Ovary (tissue), 9 donors: Measurements from ENCODE around the gene ZNF229. TPM values are rescaled to one million over a fixed set of nuclear protein-coding genes. Genes with fewer than 3 reads are reported as not detected.

Source experiments
- DNase-seq, 5 donors: peaks; one replicate each; pipeline ENCODE4 v3.0.0-alpha.2; 2019 to 2020
- H3K27ac ChIP-seq, 2 donors: fragments of 200-600 bp; one replicate each; pipeline versions ENCODE4 v1.5.1 to v1.8.0; 2019 to 2022
- H3K27me3 ChIP-seq: fragments of 200-600 bp; one replicate; pipeline ENCODE4 v1.8.0; 2022
- H3K36me3 ChIP-seq: fragments of 200-600 bp; sonication (generic); one replicate; pipeline ENCODE4 v1.5.1; 2019
- H3K4me1 ChIP-seq: one replicate; pipeline ENCODE4 v1.8.1; 2013; ENCODE audit warnings: mild to moderate bottlenecking, moderate library complexity; ENCODE audit not compliant: insufficient read depth
- H3K4me3 ChIP-seq: fragments of 200-600 bp; sonication (generic); one replicate; pipeline ENCODE4 v1.5.1; 2017
- H3K9me3 ChIP-seq, 2 donors: fragments of 200-600 bp in 1 of 2; sonication (generic) in 1 of 2; one replicate each; pipeline versions ENCODE4 v1.5.1 to v1.8.1; 2013 to 2019; ENCODE audit warnings: mild to moderate bottlenecking in 1 of 2, moderate library complexity in 1 of 2
- CTCF ChIP-seq, 3 donors: fragments of 450-650 bp in 2 of 3; fragments of 200-600 bp in 1 of 3; IDR thresholded peaks; one replicate each; pipeline versions ENCODE4 v1.5.1 to v1.8.0; 2016 to 2022; ENCODE audit warnings: antibody characterized with exemption in 3 of 3, mild to moderate bottlenecking in 1 of 3
- EP300 ChIP-seq: sonication (generic); formaldehyde crosslinking; IDR thresholded peaks from one replicate; pipeline ENCODE4 v1.6.1; 2017; ENCODE audit warnings: antibody characterized with exemption
- POLR2A ChIP-seq: fragments of 450-650 bp; IDR thresholded peaks from one replicate; pipeline ENCODE4 v1.6.1; 2017; ENCODE audit warnings: antibody characterized with exemption, mild to moderate bottlenecking, moderate library complexity
- WGBS, 3 donors: extraction: QIAGEN DNeasy Blood & Tissue Kit in 1 of 3; methylation state at CpG; one replicate each; pipeline versions ENCODE4 v1.1.5 to v1.1.7; 2013 to 2017; 5-methylcytosine and 5-hydroxymethylcytosine counted together
- intact Hi-C, 4 donors: fragments of 100-400 bp; cut with DNase I; formaldehyde crosslinking; loops; one replicate each; pipeline versions ENCODE4 v1.11.0 to v1.15.1; 2022 to 2023
- polyA plus RNA-seq, 2 donors: library from polyadenylated mRNA; stranded (reverse); fragments of 200-250 nt in 1 of 2; fragments of 350-450 nt in 1 of 2; fragmentation: Illumina TruSeq in 1 of 2; extraction: RNeasy Lipid Tissue Mini Kit (QIAGEN cat#74804) in 1 of 2; gene quantifications; one replicate each; pipeline ENCODE4 v1.2.3, GENCODE V29; 2013 to 2014
- total RNA-seq, 7 donors: library from RNA; depleted of rRNA in 2 of 7; stranded (reverse); fragments of >200 nt in 2 of 7; fragmentation: NEBNext Ultra II Directional in 3 of 7; extraction: Animal tissue kit (Norgen Biotek cat#: 25700) in 3 of 7; gene quantifications; one replicate each; pipeline versions ENCODE4 v1.1.0 to v1.2.4, GENCODE V29; 2016 to 2023
- donor health status: DM: no; HTN: no; CAD: no; lungs with moderate emphysema.
- donor health status: DM: no; HTN: no; CAD: no.
- donor health status: Bipolar disorder and iron deficiency.
- donor health status: DM: yes; HTN: yes; CAD: no.
- donor health status: DM: no; HTN: no; CAD: no.
- donor health status: DM: yes; HTN: yes; CAD: no.

ZNF229 gene
- total and polyA plus RNA-seq, 9 donors: 3.7 to 13.7 (median 8.2) TPM

GRCh38 chr19:44455100-44455499 lies 6.8 kb upstream of the ZNF229 start:
- intact Hi-C loops: no loop called here
- Histone ChIP-seq H3K4me1 (no peaks in the 10 kb centered on the region), H3K36me3 (no peaks in the 10 kb centered on the region), H3K27ac (no peak overlapping the region), H3K27me3 (no peaks in the 10 kb centered on the region), H3K4me3 (no peak overlapping the region), H3K9me3 (peaks cover 0 to 23% of the 10 kb centered on the region in 2 donors)
- no peak for DNase-seq
- WGBS, 3 donors: 46 to 73% (median 58%) methylated on average over 4 of the region's 4 CpGs
- TF ChIP-seq EP300 (no peak), POLR2A (no peak)

- Histone ChIP-seq H3K4me3 (no peak overlapping the region), H3K9me3 (peaks cover 0 to 20% of the 10 kb centered on the region in 2 donors), H3K4me1 (peaks cover 2% of the 10 kb centered on the region), H3K36me3 (no peaks in the 10 kb centered on the region), H3K27me3 (no peaks in the 10 kb centered on the region), H3K27ac (no peak overlapping the region)
- TF ChIP-seq EP300 (no peak), CTCF (IDR thresholded peaks at IDR 0.05) (no peak), POLR2A (no peak)
- WGBS, 3 donors: 87 to 92% (median 90%) methylated on average over 4 of the region's 4 CpGs
- no peak for DNase-seq
- intact Hi-C loops: no loop called here
Observed at GRCh38 chr19:44452367-44452766, 4.1 kb upstream of the ZNF229 start.

- Histone ChIP-seq H3K4me3 (no peak overlapping the region), H3K4me1 (peaks cover 2% of the 10 kb centered on the region), H3K9me3 (peaks cover 0 to 18% of the 10 kb centered on the region in 2 donors), H3K36me3 (no peaks in the 10 kb centered on the region), H3K27ac (no peak overlapping the region), H3K27me3 (no peaks in the 10 kb centered on the region)
- WGBS, 3 donors: 87 to 91% (median 89%) methylated on average over 18 of the region's 18 CpGs
- DNase-seq: no peak
- intact Hi-C loops: no loop called here
- TF ChIP-seq CTCF (IDR thresholded peaks at IDR 0.05) (no peak), EP300 (no peak), POLR2A (no peak)
Observed at GRCh38 chr19:44451687-44452086, 3.4 kb upstream of the ZNF229 start.

DNA sequence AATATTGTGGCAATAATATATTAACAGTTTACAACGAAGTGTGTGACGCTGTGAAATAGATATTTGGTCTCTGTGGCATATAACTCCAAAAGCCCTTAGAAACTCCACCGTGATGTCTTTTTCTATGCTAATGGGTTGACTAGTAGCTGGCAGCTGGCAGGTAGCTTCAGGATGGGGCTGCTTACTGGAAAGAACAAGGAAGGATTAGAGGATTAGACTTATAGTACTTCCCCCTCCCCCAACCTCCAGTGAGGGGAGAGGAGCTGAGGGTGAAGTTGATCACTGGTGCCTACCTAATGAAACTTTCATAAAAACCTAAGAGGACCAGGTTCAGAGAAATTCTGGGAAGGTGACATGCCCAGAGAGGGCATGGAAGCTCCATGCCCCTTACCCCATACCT lies 9.8 kb downstream of the ZNF229 start:
- TF ChIP-seq CTCF (IDR thresholded peaks at IDR 0.05) (no peak), POLR2A (no peak), EP300 (no peak)
- Histone ChIP-seq H3K4me1 (no peaks in the 10 kb centered on the region), H3K4me3 (no peak overlapping the region), H3K9me3 (peaks cover 0 to 36% of the 10 kb centered on the region in 2 donors), H3K27me3 (no peaks in the 10 kb centered on the region), H3K27ac (no peak overlapping the region), H3K36me3 (no peaks in the 10 kb centered on the region)
- 89 to 97% (median 94%) methylated on average over 3 of the region's 3 CpGs for WGBS, 3 donors
- DNase-seq: no peak
- intact Hi-C loops: loop anchor here in 1 of 4 donors (10.0 kb wide), 1 partner anchor 54 kb away; no protein-coding TSS in a partner anchor

DNA sequence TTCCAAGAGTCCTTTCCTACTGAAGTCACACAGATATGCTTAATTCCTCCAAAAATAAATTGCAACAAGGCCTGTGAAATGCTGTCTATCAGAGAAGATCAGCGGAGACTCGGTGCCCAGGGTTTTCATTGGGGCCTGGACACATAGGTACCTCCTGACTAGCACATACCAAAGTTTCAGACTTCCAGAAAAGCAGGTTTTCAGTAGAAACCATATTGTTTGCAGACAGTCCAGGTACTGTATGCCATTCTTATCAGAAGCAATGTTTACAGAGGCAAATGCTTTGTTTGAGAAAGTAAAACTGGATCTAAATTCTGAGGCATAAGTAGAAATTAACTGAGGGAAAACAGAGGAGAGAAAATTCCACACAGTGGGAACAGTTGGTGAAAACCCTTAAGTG lies 12.8 kb downstream of the ZNF229 start:
- Histone ChIP-seq H3K36me3 (no peaks in the 10 kb centered on the region), H3K4me3 (no peak overlapping the region), H3K4me1 (no peaks in the 10 kb centered on the region), H3K9me3 (peaks cover 5 to 47% of the 10 kb centered on the region in 2 donors), H3K27ac (no peak overlapping the region), H3K27me3 (no peaks in the 10 kb centered on the region)
- TF ChIP-seq POLR2A (no peak), CTCF (IDR thresholded peaks at IDR 0.05) (no peak), EP300 (no peak)
- intact Hi-C loops: loop anchor here in 1 of 4 donors (10.0 kb wide), 1 partner anchor 51 kb away; no protein-coding TSS in a partner anchor
- no peak for DNase-seq
- 95 to 97% (median 96%) methylated on average over 2 of the region's 2 CpGs for WGBS, 3 donors
